Caco-2 (cell line): ENCODE measurements around the gene ERC2. TPM values are rescaled to one million over a fixed set of nuclear protein-coding genes. Genes with fewer than 3 reads are reported as not detected.
A peak's percentile ranks its signal among the peaks of the same experiment; 100 is the strongest.
"Not testable (repeated sequence)": the region's sequence is repeated elsewhere in the genome, so short reads cannot be mapped to it uniquely, and the experiment has no call there.

Experiments
- BruUV-seq: library from RNA; stranded (reverse); fragments of 400-500 nt; replicated peaks from 2 replicates; lab custom pipeline; 2021; lab: Mats Ljungman, UMichigan
- CTCF ChIA-PET: fragments of 300-600 bp; sonication (Branson Sonifier 250); formaldehyde crosslinking; loops from one replicate; lab custom pipeline; 2022; ENCODE audit warnings: antibody characterized with exemption; lab: Charles Lee
- POLR2A ChIA-PET: fragments of 300-600 bp; sonication (Branson Sonifier 250); formaldehyde crosslinking; loops from one replicate; lab custom pipeline; 2022; ENCODE audit warnings: antibody characterized with exemption; lab: Charles Lee
- DNase-seq, 2 experiments: peaks; one replicate each; pipeline versions ENCODE4 v3.0.0 to v3.0.0-alpha.2; 2020 to 2022
- H3K27me3 ChIP-seq: replicated peaks from 2 replicates; pipeline ENCODE4 v1.6.0; 2011; ENCODE audit warnings: low read length; ENCODE audit not compliant: control insufficient read depth, insufficient read depth
- H3K36me3 ChIP-seq: 2 replicates; pipeline ENCODE4 v1.5.1; 2011; ENCODE audit warnings: low read length; ENCODE audit not compliant: control insufficient read depth, insufficient read depth
- H3K4me1 ChIP-seq: fragments of 250-450 bp; sonication (Bioruptor Pico); 2 replicates; pipeline ENCODE4 v1.5.1; 2020; ENCODE audit warnings: mild to moderate bottlenecking
- H3K4me3 ChIP-seq: 2 replicates; pipeline ENCODE4 v1.5.1; 2011; ENCODE audit warnings: low read depth, mild to moderate bottlenecking, control low read depth, low read length
- H3K9me3 ChIP-seq: fragments of 250-450 bp; sonication (Bioruptor Pico); 2 replicates; pipeline ENCODE4 v1.5.1; 2020; ENCODE audit warnings: mild to moderate bottlenecking, moderate library complexity
- H3K27ac Mint-ChIP-seq: one replicate; pipeline ENCODE4 v1.8.0; 2022; ENCODE audit warnings: mixed read lengths; ENCODE audit not compliant: unreplicated experiment
- H3K27me3 Mint-ChIP-seq: one replicate; pipeline ENCODE4 v1.8.0; 2022; ENCODE audit warnings: mixed read lengths; ENCODE audit not compliant: insufficient read depth, unreplicated experiment
- H3K36me3 Mint-ChIP-seq: one replicate; pipeline ENCODE4 v1.8.0; 2022; ENCODE audit warnings: mild to moderate bottlenecking, mixed read lengths; ENCODE audit not compliant: insufficient read depth, unreplicated experiment
- H3K4me1 Mint-ChIP-seq: one replicate; pipeline ENCODE4 v1.8.0; 2022; ENCODE audit warnings: low read depth, mixed read lengths; ENCODE audit not compliant: unreplicated experiment
- H3K4me3 Mint-ChIP-seq: one replicate; pipeline ENCODE4 v1.8.0; 2022; ENCODE audit warnings: mild to moderate bottlenecking, moderate library complexity, mixed read lengths; ENCODE audit not compliant: unreplicated experiment
- H3K9me3 Mint-ChIP-seq: one replicate; pipeline ENCODE4 v1.8.0; 2022; ENCODE audit warnings: mixed read lengths; ENCODE audit not compliant: unreplicated experiment
- intact Hi-C: fragments of 100-400 bp; cut with micrococcal nuclease; formaldehyde crosslinking; loops from one replicate; pipeline ENCODE4 v1.10.0; 2022; ENCODE audit not compliant: unreplicated experiment
- total RNA-seq: library from RNA; stranded (reverse); gene quantifications from 2 replicates; pipeline ENCODE4 v1.2.3, GENCODE V29; 2022
- TF ChIP-seq, protein P1 (sequence below), 2 experiments: fragments of 200-600 bp in 1 of 2; IDR thresholded peaks; 1 replicate in 1 of 2; 2 replicates in 1 of 2; pipeline versions ENCODE4 v1.5.1 to v1.8.0; 2011 to 2022; ENCODE audit warnings: antibody characterized with exemption in 1 of 2, control low read depth in 1 of 2, inconsistent platforms in 1 of 2, low read depth in 1 of 2, low read length in 1 of 2, mild to moderate bottlenecking in 1 of 2, moderate library complexity in 1 of 2; ENCODE audit not compliant: insufficient read depth in 1 of 2, severe bottlenecking in 1 of 2, unreplicated experiment in 1 of 2

The ERC2 gene
- total RNA-seq, 1 experiment from 2014 or later = 0.54 TPM

GRCh38 chr3:56069766-56070165 lies 398.5 kb downstream of the ERC2 start:
- ChIA-PET POLR2A (no interaction called here), CTCF (no interaction called here)
- intact Hi-C loops = loop anchor here (1.0 kb wide), 2 partner anchors 8 to 13 kb away; no protein-coding TSS in a partner anchor

GRCh38 chr3:56066405-56066804 lies 401.9 kb downstream of the ERC2 start:
- H3K4me3 ChIP-seq, H3K9me3 ChIP-seq, H3K27me3 ChIP-seq, CTCF ChIA-PET, intact Hi-C loops, H3K27me3 Mint-ChIP-seq, DNase-seq, H3K4me3 Mint-ChIP-seq, H3K36me3 Mint-ChIP-seq, POLR2A ChIA-PET, H3K36me3 ChIP-seq, BruUV-seq, H3K27ac Mint-ChIP-seq: not testable (repeated sequence)
- Mint-ChIP-seq H3K9me3 (peaks cover 16% of the 10 kb centered on the region), H3K4me1 (peaks cover 18% of the 10 kb centered on the region)
- H3K4me1 ChIP-seq = peaks cover 18% of the 10 kb centered on the region

More at GRCh38 chr3:56069766-56070165, 398.5 kb downstream of the ERC2 start:
- Mint-ChIP-seq H3K9me3 (peaks cover 16% of the 10 kb centered on the region), H3K27ac (peak overlapping the region; percentile 64), H3K36me3 (no peaks in the 10 kb centered on the region), H3K4me1 (peaks cover 17% of the 10 kb centered on the region), H3K27me3 (no peaks in the 10 kb centered on the region), H3K4me3 (no peak overlapping the region)
- no peaks in the 10 kb centered on the region for H3K27me3 ChIP-seq
- no TSS peak for BruUV-seq
- TF ChIP-seq, protein P1, sequence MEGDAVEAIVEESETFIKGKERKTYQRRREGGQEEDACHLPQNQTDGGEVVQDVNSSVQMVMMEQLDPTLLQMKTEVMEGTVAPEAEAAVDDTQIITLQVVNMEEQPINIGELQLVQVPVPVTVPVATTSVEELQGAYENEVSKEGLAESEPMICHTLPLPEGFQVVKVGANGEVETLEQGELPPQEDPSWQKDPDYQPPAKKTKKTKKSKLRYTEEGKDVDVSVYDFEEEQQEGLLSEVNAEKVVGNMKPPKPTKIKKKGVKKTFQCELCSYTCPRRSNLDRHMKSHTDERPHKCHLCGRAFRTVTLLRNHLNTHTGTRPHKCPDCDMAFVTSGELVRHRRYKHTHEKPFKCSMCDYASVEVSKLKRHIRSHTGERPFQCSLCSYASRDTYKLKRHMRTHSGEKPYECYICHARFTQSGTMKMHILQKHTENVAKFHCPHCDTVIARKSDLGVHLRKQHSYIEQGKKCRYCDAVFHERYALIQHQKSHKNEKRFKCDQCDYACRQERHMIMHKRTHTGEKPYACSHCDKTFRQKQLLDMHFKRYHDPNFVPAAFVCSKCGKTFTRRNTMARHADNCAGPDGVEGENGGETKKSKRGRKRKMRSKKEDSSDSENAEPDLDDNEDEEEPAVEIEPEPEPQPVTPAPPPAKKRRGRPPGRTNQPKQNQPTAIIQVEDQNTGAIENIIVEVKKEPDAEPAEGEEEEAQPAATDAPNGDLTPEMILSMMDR (IDR thresholded peaks at IDR 0.05; ENCODE audit: insufficient read depth in 1 of 2, low read depth in 1 of 2, low read length in 1 of 2, severe bottlenecking in 1 of 2, unreplicated experiment in 1 of 2) = no peak
- H3K36me3 ChIP-seq = no peaks in the 10 kb centered on the region
- DNase-seq = no peak
- peaks cover 15% of the 10 kb centered on the region for H3K4me1 ChIP-seq
- no peaks in the 10 kb centered on the region for H3K9me3 ChIP-seq
- H3K4me3 ChIP-seq = no peak overlapping the region

- H3K27ac Mint-ChIP-seq = no peak overlapping the region
- peaks cover 20% of the 10 kb centered on the region for H3K4me1 ChIP-seq
- ChIA-PET POLR2A (no interaction called here), CTCF (interaction anchor here (0.7 kb wide), 1 partner anchor 90 kb away, joined by 3 read pairs; no protein-coding TSS in a partner anchor)
- H3K27me3 Mint-ChIP-seq = no peaks in the 10 kb centered on the region
- no peaks in the 10 kb centered on the region for H3K27me3 ChIP-seq
- H3K4me1 Mint-ChIP-seq = peaks cover 23% of the 10 kb centered on the region
- TF ChIP-seq, protein P1 (IDR thresholded peaks at IDR 0.05; ENCODE audit: insufficient read depth in 1 of 2, low read depth in 1 of 2, low read length in 1 of 2, severe bottlenecking in 1 of 2, unreplicated experiment in 1 of 2) = no peak
- no peaks in the 10 kb centered on the region for H3K36me3 ChIP-seq
- no peak overlapping the region for H3K4me3 Mint-ChIP-seq
- no peak overlapping the region for H3K4me3 ChIP-seq
- H3K36me3 Mint-ChIP-seq = no peaks in the 10 kb centered on the region
- H3K9me3 Mint-ChIP-seq = peaks cover 16% of the 10 kb centered on the region
- H3K9me3 ChIP-seq = no peaks in the 10 kb centered on the region
- DNase-seq = no peak
- intact Hi-C loops = no loop called here
- no TSS peak for BruUV-seq
Measured at GRCh38 chr3:56064684-56065083, 403.6 kb downstream of the ERC2 start.
